Spleen (tissue), 11 donors: ENCODE data around the gene CDC25A. TPM values are rescaled to one million over a fixed set of nuclear protein-coding genes. Genes with fewer than 3 reads are reported as not detected.
"Not testable (repeated sequence)": the region's sequence is repeated elsewhere in the genome, so short reads cannot be mapped to it uniquely, and the experiment has no call there.

Experiments used
- DNase-seq: peaks from one replicate; pipeline ENCODE4 v3.0.0-alpha.2; 2020
- H3K27ac ChIP-seq, 8 donors: fragments of 200-600 bp; sonication (generic) in 7 of 8; 1 replicate in 4 of 8; 2 replicates in 4 of 8; pipeline versions ENCODE4 v1.5.0 to v1.8.0; 2016 to 2021; ENCODE audit warnings: inconsistent platforms in 4 of 8, mild to moderate bottlenecking in 4 of 8, moderate library complexity in 1 of 8
- H3K27me3 ChIP-seq, 7 donors: fragments of 200-600 bp; sonication (generic) in 6 of 7; replicated peaks in 1 of 7; 1 replicate in 4 of 7; 2 replicates in 3 of 7; pipeline versions ENCODE4 v1.5.0 to v1.8.0; 2016 to 2021; ENCODE audit warnings: inconsistent platforms in 3 of 7, mild to moderate bottlenecking in 1 of 7
- H3K36me3 ChIP-seq, 6 donors: fragments of 200-600 bp; sonication (generic) in 5 of 6; 1 replicate in 4 of 6; 2 replicates in 2 of 6; pipeline versions ENCODE4 v1.5.0 to v1.8.0; 2016 to 2021; ENCODE audit warnings: inconsistent platforms in 2 of 6
- H3K4me1 ChIP-seq, 6 donors: fragments of 200-600 bp; sonication (generic) in 5 of 6; 1 replicate in 3 of 6; 2 replicates in 3 of 6; pipeline versions ENCODE4 v1.5.0 to v1.8.0; 2016 to 2021; ENCODE audit warnings: inconsistent platforms in 3 of 6
- H3K4me3 ChIP-seq, 8 donors: fragments of 200-600 bp; sonication (generic) in 7 of 8; 1 replicate in 4 of 8; 2 replicates in 4 of 8; pipeline versions ENCODE4 v1.5.0 to v1.8.0; 2016 to 2021; ENCODE audit warnings: inconsistent platforms in 4 of 8, mild to moderate bottlenecking in 4 of 8, moderate library complexity in 2 of 8
- H3K9me3 ChIP-seq, 8 donors: fragments of 200-600 bp; sonication (generic) in 7 of 8; 1 replicate in 4 of 8; 2 replicates in 4 of 8; pipeline versions ENCODE4 v1.5.0 to v1.8.0; 2016 to 2021; ENCODE audit warnings: inconsistent platforms in 4 of 8
- CTCF ChIP-seq, 11 experiments: fragments of 200-600 bp in 7 of 11; fragments of 450-650 bp in 4 of 11; sonication (generic) in 4 of 11; IDR thresholded peaks in 8 of 11; conservative IDR thresholded peaks in 3 of 11; 1 replicate in 7 of 11; 2 replicates in 4 of 11; pipeline versions ENCODE4 v1.4.0 to v1.8.0; 2016 to 2021; ENCODE audit warnings: antibody characterized with exemption in 11 of 11, inconsistent platforms in 4 of 11, mild to moderate bottlenecking in 1 of 11
- POLR2A ChIP-seq, 3 donors: fragments of 450-650 bp; IDR thresholded peaks; one replicate each; pipeline ENCODE4 v1.5.1; 2017; ENCODE audit warnings: antibody characterized with exemption in 3 of 3, mild to moderate bottlenecking in 1 of 3
- POLR2AphosphoS5 ChIP-seq, 3 donors: sonication (generic); formaldehyde crosslinking; IDR thresholded peaks; one replicate each; pipeline ENCODE4 v1.5.1; 2017; ENCODE audit warnings: antibody characterized with exemption in 3 of 3
- WGBS, 5 donors: extraction: QIAGEN DNeasy Blood & Tissue Kit in 3 of 5; methylation state at CpG; one replicate each; pipeline versions ENCODE4 v1.1.5 to v1.1.7; 2013 to 2018; 5-methylcytosine and 5-hydroxymethylcytosine counted together
- intact Hi-C: fragments of 100-400 bp; cut with DNase I; formaldehyde crosslinking; loops from one replicate; pipeline ENCODE4 v1.15.0; 2023; ENCODE audit warnings: low total_unique reads
- polyA plus RNA-seq, 3 donors: library from polyadenylated mRNA; stranded (reverse); fragments of 200-250 nt; gene quantifications; one replicate each; pipeline ENCODE4 v1.2.1, GENCODE V29; 2013
- total RNA-seq, 7 donors: library from RNA; depleted of rRNA in 3 of 7; stranded (reverse); fragments of >200 nt in 3 of 7; fragmentation: NEBNext Ultra II Directional in 4 of 7; extraction: Animal tissue kit (Norgen Biotek cat#: 25700) in 4 of 7; gene quantifications; one replicate each; pipeline versions ENCODE4 v1.1.0 to v1.2.1, GENCODE V29; 2016 to 2021
- donor health status: healthy with polysubstance abuse.
- donor health status: DM: no; HTN: no; CAD: no; lungs with moderate emphysema.
- donor health status: DM: no; HTN: no; CAD: no.
- donor health status: Bipolar disorder and iron deficiency.
- donor health status: healthy.
- donor health status: DM: no; HTN: no; CAD: no.
- donor health status: DM: yes; HTN: yes; CAD: no.

CDC25A gene
- total and polyA plus RNA-seq, 10 donors: 0.65 to 8.1 (median 2.8) TPM

- DNase-seq: peak; percentile 73
- H3K9me3 ChIP-seq: no peaks in the 10 kb centered on the region
- intact Hi-C loops: no loop called here
- no peaks in the 10 kb centered on the region for H3K36me3 ChIP-seq
- no peak for TF ChIP-seq CTCF (IDR thresholded peaks at IDR 0.05 in 8 of 11, conservative IDR thresholded peaks at IDR 0.05 in 3 of 11)
- no peak for TF ChIP-seq POLR2AphosphoS5 (IDR thresholded peaks at IDR 0.05)
- TF ChIP-seq POLR2A (IDR thresholded peaks at IDR 0.05): no peak
- H3K27me3 ChIP-seq: no peaks in the 10 kb centered on the region
- H3K27ac ChIP-seq: peak overlapping the region in 7 of 8 donors; percentile 63 to 86 (median 71)
- peaks cover under 1 to 34% (median 15%) of the 10 kb centered on the region in 6 donors for H3K4me1 ChIP-seq
- no peak overlapping the region for H3K4me3 ChIP-seq
- WGBS, 5 donors: 64 to 83% (median 71%) methylated on average over 7 of the region's 7 CpGs
Observed at GRCh38 chr3:48118322-48118721, 69.9 kb downstream of the CDC25A start.

GRCh38 chr3:48112813-48113212, 75.4 kb downstream of the CDC25A start:
- no peak for DNase-seq
- intact Hi-C loops: no loop called here
- WGBS, 5 donors: 31 to 77% (median 70%) methylated on average over 1 of the region's 1 CpG
- H3K27ac ChIP-seq: peak overlapping the region; percentile 52 to 79 (median 70)
- peaks cover 0 to 16% (median 0%) of the 10 kb centered on the region in 8 donors for H3K9me3 ChIP-seq
- H3K4me3 ChIP-seq: peak overlapping the region in 1 of 8 donors; percentile 25
- no peaks in the 10 kb centered on the region for H3K27me3 ChIP-seq
- H3K4me1 ChIP-seq: peaks cover 0 to 30% (median 18%) of the 10 kb centered on the region in 6 donors
- TF ChIP-seq CTCF (IDR thresholded peaks at IDR 0.05 in 8 of 11, conservative IDR thresholded peaks at IDR 0.05 in 3 of 11): no peak
- TF ChIP-seq POLR2A (IDR thresholded peaks at IDR 0.05): no peak
- no peak for TF ChIP-seq POLR2AphosphoS5 (IDR thresholded peaks at IDR 0.05)
- H3K36me3 ChIP-seq: no peaks in the 10 kb centered on the region

GRCh38 chr3:48112108-48112791, 76.0 kb downstream of the CDC25A start:
- intact Hi-C loops, H3K27me3 ChIP-seq, H3K36me3 ChIP-seq, DNase-seq: not testable (repeated sequence)
- Histone ChIP-seq H3K27ac (peak overlapping the region; percentile 52 to 79 (median 70)), H3K4me3 (peak overlapping the region in 1 of 8 donors; percentile 25), H3K4me1 (peaks cover 0 to 30% (median 18%) of the 10 kb centered on the region in 6 donors), H3K9me3 (peaks cover 0 to 16% (median 0%) of the 10 kb centered on the region in 8 donors)
- 66 to 80% (median 69%) methylated on average over 8 of the region's 8 CpGs for WGBS, 5 donors

- no peak for DNase-seq
- peaks cover 0 to 30% (median 18%) of the 10 kb centered on the region in 6 donors for H3K4me1 ChIP-seq
- H3K27ac ChIP-seq: no peak overlapping the region
- no peak for TF ChIP-seq CTCF (IDR thresholded peaks at IDR 0.05 in 8 of 11, conservative IDR thresholded peaks at IDR 0.05 in 3 of 11)
- TF ChIP-seq POLR2A (IDR thresholded peaks at IDR 0.05): no peak
- no peak for TF ChIP-seq POLR2AphosphoS5 (IDR thresholded peaks at IDR 0.05)
- no peaks in the 10 kb centered on the region for H3K36me3 ChIP-seq
- intact Hi-C loops: no loop called here
- H3K27me3 ChIP-seq: no peaks in the 10 kb centered on the region
- peaks cover 0 to 16% (median 0%) of the 10 kb centered on the region in 8 donors for H3K9me3 ChIP-seq
- H3K4me3 ChIP-seq: no peak overlapping the region
- WGBS, 5 donors: 93 to 97% (median 93%) methylated on average over 2 of the region's 2 CpGs
Observed at GRCh38 chr3:48110463-48110862, 77.8 kb downstream of the CDC25A start.
